GM12874 (cell line): ENCODE results near the gene NQO2.

Source experiments
- TF ChIP-seq, protein P1 (sequence below): IDR thresholded peaks from 2 replicates; pipeline ENCODE4 v1.5.1; 2011; ENCODE audit warnings: low read depth, mild to moderate bottlenecking, control low read depth, low read length, moderate library complexity; ENCODE audit not compliant: insufficient read depth

The NQO2 gene

DNA sequence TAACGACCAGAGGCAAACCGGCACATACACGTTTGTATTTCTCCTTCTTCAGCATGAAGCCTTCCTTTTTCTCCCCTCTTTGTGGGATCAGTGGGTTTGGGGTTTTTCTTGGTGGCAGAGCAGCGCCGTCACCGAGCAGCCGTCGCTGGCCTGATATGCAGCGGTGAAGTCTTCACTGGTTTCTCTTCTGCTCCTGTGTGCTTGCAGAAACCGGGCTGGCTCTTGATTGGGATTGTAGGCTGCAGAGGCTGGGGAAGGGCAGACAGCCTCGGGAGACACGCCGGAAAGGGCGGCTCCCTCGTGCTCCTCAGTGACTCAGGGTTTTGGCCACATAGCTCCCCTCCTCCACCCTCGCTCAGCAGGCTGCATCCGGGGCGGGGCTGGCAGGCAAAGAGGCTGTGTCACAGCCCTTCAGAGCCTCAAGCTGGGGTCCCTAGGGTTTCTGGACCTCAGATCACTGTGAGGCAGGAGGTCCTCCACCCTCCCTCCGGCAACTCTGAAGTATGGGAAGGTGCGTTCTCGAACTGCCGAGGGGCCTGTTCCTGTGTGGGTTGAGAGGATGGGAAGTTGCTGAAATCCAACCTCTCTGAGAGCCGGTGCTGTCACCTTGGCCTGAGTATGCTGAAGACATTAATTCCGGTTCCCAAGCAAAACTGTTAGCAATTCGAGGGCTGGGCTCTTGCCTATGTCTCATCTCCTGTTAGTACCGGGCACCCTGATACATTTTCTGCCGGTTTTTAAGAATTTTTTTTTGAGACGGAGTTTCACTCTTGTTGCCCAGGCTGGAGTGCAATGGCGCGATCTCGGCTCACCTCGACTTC lies 24.2 kb downstream of the NQO2 start:
- TF ChIP-seq, protein P1, sequence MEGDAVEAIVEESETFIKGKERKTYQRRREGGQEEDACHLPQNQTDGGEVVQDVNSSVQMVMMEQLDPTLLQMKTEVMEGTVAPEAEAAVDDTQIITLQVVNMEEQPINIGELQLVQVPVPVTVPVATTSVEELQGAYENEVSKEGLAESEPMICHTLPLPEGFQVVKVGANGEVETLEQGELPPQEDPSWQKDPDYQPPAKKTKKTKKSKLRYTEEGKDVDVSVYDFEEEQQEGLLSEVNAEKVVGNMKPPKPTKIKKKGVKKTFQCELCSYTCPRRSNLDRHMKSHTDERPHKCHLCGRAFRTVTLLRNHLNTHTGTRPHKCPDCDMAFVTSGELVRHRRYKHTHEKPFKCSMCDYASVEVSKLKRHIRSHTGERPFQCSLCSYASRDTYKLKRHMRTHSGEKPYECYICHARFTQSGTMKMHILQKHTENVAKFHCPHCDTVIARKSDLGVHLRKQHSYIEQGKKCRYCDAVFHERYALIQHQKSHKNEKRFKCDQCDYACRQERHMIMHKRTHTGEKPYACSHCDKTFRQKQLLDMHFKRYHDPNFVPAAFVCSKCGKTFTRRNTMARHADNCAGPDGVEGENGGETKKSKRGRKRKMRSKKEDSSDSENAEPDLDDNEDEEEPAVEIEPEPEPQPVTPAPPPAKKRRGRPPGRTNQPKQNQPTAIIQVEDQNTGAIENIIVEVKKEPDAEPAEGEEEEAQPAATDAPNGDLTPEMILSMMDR: no peak

DNA sequence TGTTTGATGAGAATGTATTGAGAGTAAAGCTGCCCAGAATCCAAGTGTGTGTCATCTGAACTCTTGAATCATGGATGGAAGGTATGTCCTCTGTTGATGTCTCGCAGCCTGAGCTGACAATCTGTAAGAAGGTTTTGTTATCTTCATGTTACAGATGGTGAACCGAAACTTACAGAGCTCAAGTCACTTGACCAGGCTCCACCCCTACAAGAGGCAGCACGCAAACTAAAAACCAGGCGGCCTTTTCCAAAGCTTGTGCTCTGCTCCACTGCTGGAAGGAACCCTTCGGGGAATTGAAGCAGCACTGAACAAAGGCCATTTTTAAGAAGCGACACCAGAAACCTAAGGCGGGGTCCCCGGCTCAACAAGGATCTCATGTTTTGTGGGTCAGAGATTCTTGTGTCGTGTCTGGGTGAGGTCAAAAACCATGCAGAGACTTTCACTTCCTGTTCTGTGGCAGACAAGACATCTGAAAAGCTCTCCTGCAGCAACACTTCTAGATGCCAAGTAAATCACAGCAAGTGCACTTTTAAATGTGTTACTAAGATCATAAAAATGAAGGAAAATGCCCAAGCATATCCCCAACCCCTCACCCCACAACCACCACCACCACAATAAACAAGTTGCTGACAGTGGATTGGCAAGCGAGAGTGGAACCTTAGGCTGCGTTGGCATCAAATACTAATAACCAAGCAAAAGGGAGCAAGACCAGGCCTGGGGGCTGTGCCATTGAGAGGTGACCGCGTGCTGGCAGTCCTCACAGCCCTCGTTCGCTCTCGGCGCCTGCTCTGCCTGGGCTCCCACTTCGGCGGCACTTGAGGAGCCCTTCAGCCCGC lies 27.3 kb downstream of the NQO2 start:
- TF ChIP-seq, protein P1: no peak

DNA sequence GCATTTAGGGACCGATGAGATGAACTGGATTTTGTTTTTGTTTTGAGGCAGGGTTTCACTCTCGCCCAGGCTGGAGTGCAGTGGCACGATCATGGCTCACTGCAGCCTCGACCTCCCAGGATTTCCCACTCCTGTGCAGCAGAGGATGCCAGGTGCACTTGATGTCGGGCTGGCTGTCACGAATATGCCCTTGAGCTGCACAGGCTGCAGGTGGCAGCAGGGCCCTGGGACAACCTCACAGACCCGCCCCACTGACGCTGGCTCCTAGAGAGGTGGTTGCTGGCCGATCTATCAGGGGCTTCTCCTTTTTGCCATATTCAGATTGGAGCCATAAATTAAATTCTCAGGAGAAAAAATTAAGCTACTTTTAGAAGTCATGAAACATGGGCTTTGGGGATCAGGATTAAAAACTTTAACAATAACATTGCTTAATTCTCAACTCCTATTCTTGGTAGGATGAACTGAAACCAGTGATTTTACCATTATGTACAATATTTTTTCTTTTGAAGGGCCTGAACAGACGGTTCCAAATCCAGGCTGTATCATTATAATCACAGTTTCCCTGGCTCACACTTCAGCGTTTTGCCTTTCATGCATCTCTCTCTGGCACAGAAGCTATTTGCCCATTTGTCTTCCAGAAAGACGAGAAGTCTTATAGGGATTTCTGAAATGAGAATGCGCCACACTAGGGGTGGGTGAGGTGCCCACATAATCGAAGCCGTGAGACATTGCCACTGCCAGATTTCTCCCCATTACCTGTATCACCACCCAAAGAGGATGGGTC lies 32.4 kb downstream of the NQO2 start:
- TF ChIP-seq, protein P1: no peak

- TF ChIP-seq, protein P1: no peak
Measured at GRCh38 chr6:3032986-3033385, 33.3 kb downstream of the NQO2 start.

DNA sequence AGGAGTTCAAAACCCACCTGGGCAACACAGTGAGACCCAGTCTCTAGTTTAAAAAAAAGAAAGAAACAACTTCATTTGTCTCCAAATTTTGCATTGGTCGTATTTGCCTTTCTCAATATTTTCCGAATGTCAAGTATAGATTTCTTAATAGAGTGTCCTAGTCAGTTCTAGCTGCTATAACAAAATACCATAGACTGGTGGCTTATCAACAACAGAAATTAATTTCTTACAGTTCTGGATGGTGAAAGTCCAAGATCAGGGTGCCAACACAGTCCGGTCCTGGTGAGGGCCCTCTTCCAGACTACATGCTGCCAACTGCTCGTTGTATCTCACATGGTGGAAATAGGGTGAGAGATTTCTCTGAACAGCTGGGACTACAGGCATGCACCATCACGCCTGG lies 34.0 kb downstream of the NQO2 start:
- TF ChIP-seq, protein P1: no peak

DNA sequence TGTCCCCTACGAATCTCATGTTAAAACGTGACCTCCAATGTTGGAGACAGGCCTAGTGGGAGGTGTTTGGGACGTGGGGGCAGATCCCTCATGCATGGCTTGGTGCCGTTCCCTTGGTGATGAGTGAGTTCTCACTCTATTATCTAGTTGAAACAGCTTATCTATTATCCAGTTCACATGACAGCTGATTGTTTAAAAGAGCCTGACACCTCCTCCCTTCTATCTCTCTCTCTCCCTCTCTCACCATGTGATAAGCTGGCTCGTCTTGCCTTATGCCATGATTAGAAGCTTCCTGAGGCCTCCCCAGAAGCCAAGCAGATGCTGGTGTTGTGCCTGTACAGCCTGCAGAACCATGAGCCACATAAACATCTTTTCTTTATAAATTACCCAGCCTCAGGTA lies 35.7 kb downstream of the NQO2 start:
- TF ChIP-seq, protein P1: no peak
